Measurements from ENCODE around the gene CNTNAP2.

The CNTNAP2 gene

GRCh38 chr7:148104136-148104716, 1987.6 kb downstream of the CNTNAP2 start:
- Histone ChIP-seq H3K4me2 (ENCODE audit: insufficient read depth, low read length) (no peak overlapping the region), H3K4me3 (ENCODE audit: low read depth in 1 of 2, low read length in 2 of 2) (no peak overlapping the region), H3K9ac (ENCODE audit: low read depth, low read length) (no peak overlapping the region), H3K79me2 (ENCODE audit: insufficient read depth, low read length) (no peaks in the 10 kb centered on the region), H3K4me1 (ENCODE audit: insufficient read depth, low read length) (no peaks in the 10 kb centered on the region), H4K20me1 (ENCODE audit: insufficient read depth, low read length) (no peaks in the 10 kb centered on the region), H3K27ac (ENCODE audit: low read length) (no peak overlapping the region), H3K36me3 (ENCODE audit: insufficient read depth, low read length) (no peaks in the 10 kb centered on the region), H3K9me3 (ENCODE audit: insufficient read depth, low read length, severe bottlenecking) (no peaks in the 10 kb centered on the region), H3K27me3 (ENCODE audit: insufficient read depth, low read length, poor library complexity) (no peaks in the 10 kb centered on the region), H2AFZ (ENCODE audit: low read depth, low read length) (no peak overlapping the region)
- DNase-seq, result no peak
- no peak for ATAC-seq (ENCODE audit: insufficient read depth, low read depth)
- no peak for TF ChIP-seq EZH2 (IDR thresholded peaks at IDR 0.05; ENCODE audit: borderline replicate concordance, low read depth, low read length, severe bottlenecking)
- TF ChIP-seq, protein P1, sequence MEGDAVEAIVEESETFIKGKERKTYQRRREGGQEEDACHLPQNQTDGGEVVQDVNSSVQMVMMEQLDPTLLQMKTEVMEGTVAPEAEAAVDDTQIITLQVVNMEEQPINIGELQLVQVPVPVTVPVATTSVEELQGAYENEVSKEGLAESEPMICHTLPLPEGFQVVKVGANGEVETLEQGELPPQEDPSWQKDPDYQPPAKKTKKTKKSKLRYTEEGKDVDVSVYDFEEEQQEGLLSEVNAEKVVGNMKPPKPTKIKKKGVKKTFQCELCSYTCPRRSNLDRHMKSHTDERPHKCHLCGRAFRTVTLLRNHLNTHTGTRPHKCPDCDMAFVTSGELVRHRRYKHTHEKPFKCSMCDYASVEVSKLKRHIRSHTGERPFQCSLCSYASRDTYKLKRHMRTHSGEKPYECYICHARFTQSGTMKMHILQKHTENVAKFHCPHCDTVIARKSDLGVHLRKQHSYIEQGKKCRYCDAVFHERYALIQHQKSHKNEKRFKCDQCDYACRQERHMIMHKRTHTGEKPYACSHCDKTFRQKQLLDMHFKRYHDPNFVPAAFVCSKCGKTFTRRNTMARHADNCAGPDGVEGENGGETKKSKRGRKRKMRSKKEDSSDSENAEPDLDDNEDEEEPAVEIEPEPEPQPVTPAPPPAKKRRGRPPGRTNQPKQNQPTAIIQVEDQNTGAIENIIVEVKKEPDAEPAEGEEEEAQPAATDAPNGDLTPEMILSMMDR (IDR thresholded peaks at IDR 0.05; ENCODE audit: borderline replicate concordance, extremely low read depth, low read length, poor library complexity, severe bottlenecking), result no peak

DNA sequence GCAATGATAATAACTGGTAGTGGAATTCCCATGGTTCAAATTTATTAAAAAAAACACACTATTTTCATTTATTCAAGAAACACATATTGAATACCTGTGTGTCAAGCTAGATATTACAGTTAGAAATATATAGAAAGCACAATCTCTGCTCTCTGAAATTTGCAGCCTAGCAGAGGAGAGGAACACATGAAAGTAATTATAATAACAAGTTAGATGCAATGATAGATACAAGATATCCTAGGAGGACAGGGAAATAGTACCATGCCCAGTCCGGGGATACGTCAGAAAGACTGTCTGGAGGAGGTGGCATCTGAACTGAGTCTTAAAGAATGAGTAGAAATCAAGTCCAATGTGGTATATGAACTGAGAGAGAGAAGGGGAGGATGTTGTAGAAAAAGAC, 1988.3 kb downstream of the CNTNAP2 start:
- no peaks in the 10 kb centered on the region for H3K4me1 ChIP-seq (ENCODE audit: insufficient read depth, low read length)
- ATAC-seq (ENCODE audit: insufficient read depth, low read depth) (no peak), DNase-seq (no peak)
- no peaks in the 10 kb centered on the region for H4K20me1 ChIP-seq (ENCODE audit: insufficient read depth, low read length)
- H3K4me2 ChIP-seq (ENCODE audit: insufficient read depth, low read length), result no peak overlapping the region
- no peak overlapping the region for H3K9ac ChIP-seq (ENCODE audit: low read depth, low read length)
- no peaks in the 10 kb centered on the region for H3K36me3 ChIP-seq (ENCODE audit: insufficient read depth, low read length)
- no peak overlapping the region for H3K27ac ChIP-seq (ENCODE audit: low read length)
- no peaks in the 10 kb centered on the region for H3K27me3 ChIP-seq (ENCODE audit: insufficient read depth, low read length, poor library complexity)
- TF ChIP-seq EZH2 (IDR thresholded peaks at IDR 0.05; ENCODE audit: borderline replicate concordance, low read depth, low read length, severe bottlenecking), result no peak
- TF ChIP-seq, protein P1 (IDR thresholded peaks at IDR 0.05; ENCODE audit: borderline replicate concordance, extremely low read depth, low read length, poor library complexity, severe bottlenecking), result no peak
- H2AFZ ChIP-seq (ENCODE audit: low read depth, low read length), result no peak overlapping the region
- H3K9me3 ChIP-seq (ENCODE audit: insufficient read depth, low read length, severe bottlenecking), result no peaks in the 10 kb centered on the region
- no peaks in the 10 kb centered on the region for H3K79me2 ChIP-seq (ENCODE audit: insufficient read depth, low read length)
- no peak overlapping the region for H3K4me3 ChIP-seq (ENCODE audit: low read depth in 1 of 2, low read length in 2 of 2)

- H3K36me3 ChIP-seq (ENCODE audit: insufficient read depth, low read length), result no peaks in the 10 kb centered on the region
- DNase-seq (no peak), ATAC-seq (ENCODE audit: insufficient read depth, low read depth) (no peak)
- no peaks in the 10 kb centered on the region for H3K4me1 ChIP-seq (ENCODE audit: insufficient read depth, low read length)
- H2AFZ ChIP-seq (ENCODE audit: low read depth, low read length), result no peak overlapping the region
- H3K79me2 ChIP-seq (ENCODE audit: insufficient read depth, low read length), result no peaks in the 10 kb centered on the region
- no peak overlapping the region for H3K4me2 ChIP-seq (ENCODE audit: insufficient read depth, low read length)
- H4K20me1 ChIP-seq (ENCODE audit: insufficient read depth, low read length), result no peaks in the 10 kb centered on the region
- H3K9ac ChIP-seq (ENCODE audit: low read depth, low read length), result no peak overlapping the region
- peaks cover 2% of the 10 kb centered on the region for H3K27me3 ChIP-seq (ENCODE audit: insufficient read depth, low read length, poor library complexity)
- no peak overlapping the region for H3K4me3 ChIP-seq (ENCODE audit: low read depth in 1 of 2, low read length in 2 of 2)
- no peaks in the 10 kb centered on the region for H3K9me3 ChIP-seq (ENCODE audit: insufficient read depth, low read length, severe bottlenecking)
- TF ChIP-seq, protein P1 (IDR thresholded peaks at IDR 0.05; ENCODE audit: borderline replicate concordance, extremely low read depth, low read length, poor library complexity, severe bottlenecking), result no peak
- TF ChIP-seq EZH2 (IDR thresholded peaks at IDR 0.05; ENCODE audit: borderline replicate concordance, low read depth, low read length, severe bottlenecking), result no peak
- H3K27ac ChIP-seq (ENCODE audit: low read length), result no peak overlapping the region
Observed at GRCh38 chr7:148105853-148106252, 1989.3 kb downstream of the CNTNAP2 start.
